Testis (tissue), 2 donors: Measurements from ENCODE around the gene DAND5.

Source experiments
- CTCF ChIP-seq, 3 experiments: fragments of 450-650 bp in 2 of 3; fragments of 200-600 bp in 1 of 3; sonication (generic) in 1 of 3; IDR thresholded peaks; one replicate each; pipeline ENCODE4 v1.5.1; 2016 to 2019; ENCODE audit warnings: antibody characterized with exemption in 3 of 3, mild to moderate bottlenecking in 2 of 3, moderate library complexity in 1 of 3
- POLR2A ChIP-seq: fragments of 450-650 bp; IDR thresholded peaks from one replicate; pipeline ENCODE4 v1.6.1; 2017; ENCODE audit warnings: antibody characterized with exemption, mild to moderate bottlenecking, moderate library complexity

- peak in 1 of 3 experiments; percentile 8 for TF ChIP-seq CTCF (IDR thresholded peaks at IDR 0.05)
- no peak for TF ChIP-seq POLR2A
Measured at GRCh38 chr19:12945479-12946091, 23.8 kb upstream of the DAND5 start, which contains the start of gene RAD23A.
